GM18505 (cell line): ENCODE measurements around the gene SCN4A.

Source experiments
- ATAC-seq: cut with Tn5 transposase; IDR thresholded peaks from one replicate; pipeline ENCODE4 v1.9.1; 2021; ENCODE audit not compliant: unreplicated experiment
- POLR2A ChIP-seq: IDR thresholded peaks from 4 replicates; pipeline ENCODE4 v1.6.1; 2011; ENCODE audit warnings: borderline replicate concordance; ENCODE audit not compliant: insufficient read depth, insufficient read length; ENCODE audit errors: extremely low read depth

SCN4A gene

DNA sequence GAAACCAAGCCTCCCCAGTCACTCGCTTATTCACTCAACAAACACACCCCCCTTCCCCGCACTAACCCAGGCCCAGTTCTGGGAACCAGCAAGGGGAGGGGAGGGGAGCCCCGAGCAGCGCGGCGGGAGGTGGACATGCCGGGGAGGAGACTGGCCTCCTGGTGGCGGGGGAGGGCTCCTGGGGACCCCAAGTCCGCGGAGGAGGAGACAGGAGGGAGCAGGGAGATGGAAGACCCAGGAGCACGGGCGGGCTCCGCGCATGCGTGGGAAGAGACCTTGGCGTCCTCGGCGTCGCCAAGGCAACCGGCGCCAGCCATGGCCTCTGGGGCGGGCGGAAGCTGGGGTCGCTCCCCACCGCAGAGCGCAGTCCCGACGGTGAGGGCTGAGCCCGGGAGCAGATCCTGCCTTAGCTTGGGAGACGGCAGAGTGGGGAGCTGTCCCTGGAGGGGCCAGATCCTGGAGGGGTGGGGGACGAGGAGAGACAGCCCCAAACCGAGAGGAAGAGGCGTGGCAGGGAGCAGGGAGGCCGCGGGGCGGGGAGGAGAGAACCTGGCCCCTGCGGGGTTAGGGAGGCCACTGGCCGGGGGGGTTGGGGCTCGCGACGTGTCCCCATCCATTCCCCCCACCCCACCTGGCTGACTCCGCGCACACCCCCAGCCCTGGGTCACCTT lies 25.5 kb upstream of the SCN4A start, which contains the start of gene PRR29:
Gene PRR29, plus strand, starts transcription at position 302 of the 671 bp plus-strand sequence. Its CDS starts 14 bp downstream, at position 316.
- ATAC-seq = no peak
- TF ChIP-seq POLR2A = no peak

DNA sequence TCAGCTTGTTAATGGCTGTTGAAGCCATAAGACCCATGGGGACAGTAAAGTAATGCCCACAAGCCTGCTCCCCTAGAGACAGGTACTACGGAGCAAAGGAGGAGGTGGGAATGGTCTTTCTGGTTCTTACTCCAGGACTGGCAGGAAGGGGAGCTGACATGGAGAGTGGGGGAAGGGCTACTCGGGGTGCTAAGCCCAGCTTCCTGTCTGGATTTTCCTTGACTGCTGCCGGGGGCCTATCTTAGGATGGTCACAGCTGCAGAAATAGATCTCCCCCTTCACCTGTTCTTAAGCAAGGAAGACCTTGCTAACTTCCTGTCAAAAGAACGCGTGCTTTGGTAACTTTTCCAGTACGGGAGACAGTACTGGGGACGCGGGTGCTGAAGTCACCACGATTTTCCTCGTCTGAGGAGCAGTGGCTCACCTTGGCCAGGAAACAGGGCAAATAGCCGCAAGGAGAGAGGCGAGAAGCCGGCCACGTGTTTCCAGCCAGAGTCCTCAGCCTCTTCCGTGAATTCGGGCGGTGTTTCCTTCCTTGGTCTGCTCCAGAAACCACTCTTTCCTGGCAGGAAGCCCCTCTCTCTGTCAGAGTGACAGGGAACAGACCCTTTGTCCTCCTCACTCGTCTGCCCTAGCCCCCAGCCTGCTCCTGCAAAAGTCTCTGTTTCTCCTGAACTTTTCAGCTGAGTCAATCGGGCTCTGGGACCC lies 24.8 kb upstream of the SCN4A start:
- no peak for TF ChIP-seq POLR2A
- no peak for ATAC-seq

GRCh38 chr17:63996430-63997182 lies 23.9 kb upstream of the SCN4A start:
- no peak for TF ChIP-seq POLR2A
- ATAC-seq = no peak

DNA sequence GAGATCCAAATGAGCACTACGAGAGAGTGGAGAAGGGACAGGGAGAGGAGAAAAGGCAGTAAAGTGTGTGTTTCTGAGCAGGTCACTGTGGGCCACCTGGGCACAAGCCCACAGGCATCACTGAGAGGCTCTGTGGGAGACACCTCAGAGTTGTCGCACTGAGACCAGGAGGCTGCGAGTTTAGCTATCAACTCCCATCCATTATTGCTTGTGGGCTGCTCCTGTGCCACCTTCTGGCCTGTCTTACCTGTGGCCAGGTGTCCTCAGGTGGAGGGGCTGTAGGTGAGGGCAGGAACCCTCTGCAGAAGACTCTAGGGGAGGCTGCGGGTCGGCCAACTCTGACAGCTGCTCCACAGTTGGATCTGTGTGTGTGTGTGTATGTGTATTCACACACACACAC lies 22.9 kb upstream of the SCN4A start:
- TF ChIP-seq POLR2A = no peak
- no peak for ATAC-seq

- ATAC-seq = no peak
- no peak for TF ChIP-seq POLR2A
These were observed 20.8 kb upstream of the SCN4A start for GRCh38 chr17:63993368-63993985.

DNA sequence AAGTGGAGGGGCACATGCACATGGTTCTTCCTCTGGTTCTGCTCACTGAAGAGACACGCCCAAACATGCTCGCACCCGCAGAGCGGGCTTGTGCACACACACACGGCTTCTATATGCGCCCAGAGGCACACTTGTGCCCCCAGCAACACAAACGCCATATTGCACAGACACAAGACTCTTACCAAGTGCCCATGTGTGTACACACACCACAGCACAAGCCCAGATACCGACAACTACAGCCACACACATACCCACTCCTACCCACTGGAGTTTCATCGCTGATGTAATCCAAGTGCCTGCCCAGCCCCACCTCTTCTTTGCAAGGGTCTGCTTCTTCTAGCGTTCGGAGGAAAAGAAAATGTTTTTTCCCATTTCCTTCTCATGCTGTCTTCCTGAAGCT lies 18.9 kb upstream of the SCN4A start:
- no peak for ATAC-seq
- TF ChIP-seq POLR2A = no peak

DNA sequence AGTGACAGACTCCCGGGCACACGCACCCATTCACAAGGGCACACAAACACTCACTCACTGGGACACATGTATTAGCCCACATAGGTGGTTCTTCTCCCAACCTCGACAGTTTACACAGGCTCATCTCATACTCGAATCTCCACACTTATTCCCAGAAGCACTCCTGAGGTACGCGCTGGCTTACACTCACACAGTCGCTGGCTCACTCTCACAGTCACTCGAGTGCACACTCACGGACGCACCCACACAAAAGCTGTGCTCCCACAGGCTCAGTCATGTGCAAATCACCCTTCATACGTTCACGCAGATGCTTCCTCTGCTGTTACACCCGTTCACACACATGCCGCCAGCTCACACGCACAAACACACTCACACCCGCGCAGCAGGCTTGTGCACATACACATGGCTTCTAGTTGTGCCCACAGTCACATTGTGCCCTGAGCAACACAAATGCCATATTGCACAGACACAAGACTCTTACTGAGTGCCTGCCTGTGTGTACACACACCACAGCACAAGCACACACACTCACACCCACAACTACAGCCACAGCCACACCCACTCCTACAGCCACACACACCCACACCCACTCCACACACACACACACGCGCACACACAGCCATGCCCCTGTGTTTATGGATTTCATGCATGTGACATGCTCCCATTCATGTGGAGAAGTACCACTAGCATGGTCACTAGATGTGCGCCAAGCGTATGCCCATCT lies 17.1 kb upstream of the SCN4A start:
- TF ChIP-seq POLR2A = no peak
- no peak for ATAC-seq

DNA sequence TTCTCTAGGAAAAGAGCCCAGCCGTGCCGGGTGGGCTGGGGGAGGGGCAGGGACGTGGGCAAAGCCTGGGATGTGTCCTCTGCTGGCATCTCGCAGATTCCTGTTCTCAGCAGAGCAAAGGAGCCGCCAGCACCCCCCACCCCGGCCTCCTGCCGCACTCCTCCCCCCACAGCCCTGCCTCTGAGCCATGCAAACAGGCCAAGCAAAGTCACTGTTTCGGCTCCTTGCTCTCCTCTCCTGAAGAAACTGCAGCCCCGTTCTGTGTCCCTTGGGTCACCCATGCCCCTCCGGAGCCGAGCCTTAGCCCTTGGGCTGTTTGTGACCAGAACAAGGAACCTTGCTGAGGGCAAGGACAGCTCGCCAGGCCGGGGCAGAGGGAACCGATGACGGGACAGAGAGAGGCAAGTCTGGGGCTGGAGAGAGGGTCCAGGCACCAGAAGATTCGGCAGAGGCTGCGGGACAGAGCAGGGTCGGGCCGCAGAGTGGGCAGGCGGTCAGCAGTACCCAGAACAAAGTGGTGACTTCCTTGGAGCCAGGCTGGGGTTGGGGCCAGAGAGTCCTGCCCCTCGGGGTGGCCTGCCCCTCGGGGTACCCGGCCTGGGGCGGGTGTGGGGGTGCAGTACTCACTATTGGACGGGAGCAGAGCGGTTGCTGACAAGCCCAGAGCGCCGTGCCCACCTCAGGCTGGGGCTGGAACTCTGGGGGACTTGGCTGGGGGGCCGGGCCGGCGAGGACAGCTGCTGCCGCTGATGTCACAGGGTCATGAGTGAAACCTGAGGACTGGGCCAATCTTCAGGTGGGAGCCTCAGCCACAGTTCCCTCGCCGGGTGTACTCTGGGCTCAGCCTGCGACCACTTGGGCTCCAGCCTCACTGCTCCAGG lies 16.3 kb upstream of the SCN4A start:
- no peak for ATAC-seq
- no peak for TF ChIP-seq POLR2A

GRCh38 chr17:63988127-63988478 lies 15.4 kb upstream of the SCN4A start:
- TF ChIP-seq POLR2A = no peak
- no peak for ATAC-seq

DNA sequence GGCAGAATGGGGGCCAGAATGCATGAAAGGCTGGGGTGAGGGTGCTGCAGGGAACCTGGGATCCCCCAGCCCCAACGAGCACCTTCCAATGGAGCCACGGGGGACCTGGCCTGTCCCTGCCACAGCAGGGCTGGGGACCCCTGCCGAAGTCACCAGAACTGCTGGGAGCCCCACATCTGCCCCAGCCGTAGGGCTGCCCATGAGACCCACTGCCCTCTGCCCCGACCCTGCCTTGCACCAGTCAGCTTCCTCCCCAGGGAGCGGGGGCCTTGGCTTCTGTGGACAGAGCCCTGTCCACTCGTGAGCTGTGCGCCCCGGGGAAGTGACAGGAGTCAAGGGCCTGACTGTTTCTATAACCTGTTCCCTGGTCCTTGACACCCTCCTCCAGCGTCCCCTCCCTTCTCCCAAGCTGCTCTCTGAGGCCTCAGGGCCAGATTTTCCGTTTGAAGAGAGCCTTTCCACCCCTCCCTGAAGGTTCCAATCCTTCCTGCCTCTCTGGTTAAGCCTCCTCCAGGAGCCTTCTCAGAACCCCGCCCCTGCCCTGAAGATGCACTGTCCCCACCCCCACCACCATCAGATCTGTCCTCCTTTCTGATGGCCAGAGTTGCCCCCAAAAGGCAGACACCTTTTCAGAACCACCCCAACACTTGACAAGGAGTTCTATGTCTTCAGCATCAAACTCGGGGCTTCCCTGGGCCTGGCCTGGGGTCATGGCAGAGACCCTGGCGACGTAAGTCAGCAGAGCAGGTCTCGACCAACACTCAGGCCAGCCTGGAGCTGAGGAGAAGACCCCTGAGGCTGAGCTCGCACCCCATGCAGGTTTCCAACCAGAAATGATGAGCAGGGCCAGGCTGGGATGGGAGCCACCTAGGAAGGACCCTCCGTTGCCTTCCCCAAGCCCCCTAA lies 14.8 kb upstream of the SCN4A start:
- no peak for TF ChIP-seq POLR2A

DNA sequence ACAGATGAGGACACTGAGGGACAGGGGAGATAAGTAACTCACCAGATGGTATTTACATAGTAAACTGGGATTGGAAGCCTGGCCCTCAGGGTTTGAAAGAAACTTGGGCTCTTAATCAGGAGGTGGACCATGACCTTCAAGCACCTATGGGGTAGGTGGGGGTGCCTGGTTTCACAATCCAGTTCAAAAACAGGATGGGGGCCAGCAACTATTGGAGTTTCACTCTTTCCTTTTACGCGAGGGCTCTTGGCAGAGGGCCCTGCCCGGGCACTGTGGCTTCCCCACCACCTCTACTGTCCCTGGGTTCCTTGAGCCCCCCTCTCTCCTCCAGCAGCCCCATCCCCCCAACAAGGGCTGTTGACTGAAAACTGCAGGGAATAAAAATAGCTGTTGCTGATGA lies 14.1 kb upstream of the SCN4A start:
- no peak for ATAC-seq
- TF ChIP-seq POLR2A = no peak

More for the DNA sequence above, 14.8 kb upstream of the SCN4A start:
- no peak for ATAC-seq
